Activated CD4-positive, alpha-beta T cell treated with anti-CD3 and anti-CD28 coated beads, Interleukin-2, amount 50 U/mL, for 4 hours (primary cell): ENCODE results near the gene PLXNA4.

Source experiments
- DNase-seq, 2 experiments: peaks; one replicate each; pipeline ENCODE4 v3.0.0-alpha.2; 2020

The PLXNA4 gene

DNA sequence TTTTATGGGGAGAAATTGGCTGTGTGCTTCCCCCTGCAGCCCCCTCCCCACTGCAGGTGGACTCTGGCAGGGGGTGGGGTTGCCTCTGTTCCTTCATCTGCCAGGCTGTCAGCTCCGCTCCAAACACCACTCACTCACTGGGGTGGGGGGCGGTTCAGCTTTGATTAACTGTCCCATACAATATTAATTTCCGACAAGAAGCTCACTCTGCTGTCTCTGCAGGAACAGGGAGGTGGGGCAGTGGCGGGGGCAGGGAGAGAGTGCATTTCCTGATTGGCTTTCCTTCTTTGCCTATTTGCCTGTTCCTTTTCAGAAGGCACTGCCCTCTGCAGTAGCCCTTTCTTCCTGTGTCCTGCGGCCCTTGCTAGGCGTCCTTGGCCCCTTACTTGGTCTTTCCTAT lies 500.8 kb downstream of the PLXNA4 start:
- no peak for DNase-seq

- no peak for DNase-seq
Observed at GRCh38 chr7:132073920-132074589, 502.2 kb downstream of the PLXNA4 start.
